Tibial nerve (tissue), 4 donors: ENCODE results near the gene MAP2. TPM values are rescaled to one million over a fixed set of nuclear protein-coding genes. Genes with fewer than 3 reads are reported as not detected.

ENCODE experiments used
- DNase-seq, 2 donors: peaks; one replicate each; pipeline ENCODE4 v3.0.0-alpha.2; 2019; ENCODE audit warnings: low spot score in 2 of 2
- H3K27ac ChIP-seq, 4 donors: fragments of 200-600 bp; sonication (generic) in 3 of 4; one replicate each; pipeline ENCODE4 v1.5.1; 2017 to 2019; ENCODE audit warnings: mild to moderate bottlenecking in 1 of 4
- H3K27me3 ChIP-seq, 2 donors: fragments of 200-600 bp; sonication (generic) in 1 of 2; one replicate each; pipeline versions ENCODE4 v1.5.1 to v1.6.0; 2017 to 2019
- H3K36me3 ChIP-seq, 3 donors: fragments of 200-600 bp; sonication (generic); one replicate each; pipeline ENCODE4 v1.5.1; 2018 to 2019
- H3K4me1 ChIP-seq, 4 donors: fragments of 200-600 bp; sonication (generic) in 3 of 4; one replicate each; pipeline ENCODE4 v1.5.1; 2017 to 2019
- H3K4me3 ChIP-seq, 4 donors: fragments of 200-600 bp; sonication (generic) in 3 of 4; one replicate each; pipeline ENCODE4 v1.5.1; 2017 to 2019; ENCODE audit warnings: mild to moderate bottlenecking in 1 of 4, moderate library complexity in 1 of 4
- H3K9me3 ChIP-seq, 4 donors: fragments of 200-600 bp; sonication (generic) in 3 of 4; one replicate each; pipeline ENCODE4 v1.5.1; 2017 to 2019
- EP300 ChIP-seq, 2 donors: sonication (generic); formaldehyde crosslinking; IDR thresholded peaks; one replicate each; pipeline ENCODE4 v1.6.1; 2017; ENCODE audit warnings: antibody characterized with exemption in 2 of 2, mild to moderate bottlenecking in 1 of 2
- POLR2A ChIP-seq, 2 donors: fragments of 450-650 bp; IDR thresholded peaks; one replicate each; pipeline ENCODE4 v1.6.1; 2017; ENCODE audit warnings: antibody characterized with exemption in 2 of 2, mild to moderate bottlenecking in 2 of 2, moderate library complexity in 2 of 2
- WGBS, 2 donors: methylation state at CpG; one replicate each; pipeline ENCODE4 v1.1.5; 2018; 5-methylcytosine and 5-hydroxymethylcytosine counted together
- total RNA-seq, 4 donors: library from RNA; depleted of rRNA; stranded (reverse); fragments of >200 nt; gene quantifications; one replicate each; pipeline ENCODE4 v1.1.0, GENCODE V29; 2016
- TF ChIP-seq, protein P1 (sequence below), 5 experiments: fragments of 200-600 bp in 3 of 5; fragments of 450-650 bp in 2 of 5; sonication (generic) in 3 of 5; IDR thresholded peaks; one replicate each; pipeline ENCODE4 v1.5.1; 2016 to 2019; ENCODE audit warnings: antibody characterized with exemption in 5 of 5, mild to moderate bottlenecking in 3 of 5, moderate library complexity in 2 of 5

Gene MAP2
- total RNA-seq, 4 donors from 2014 or later, result 14.7 to 31.7 (median 21.3) TPM

DNA sequence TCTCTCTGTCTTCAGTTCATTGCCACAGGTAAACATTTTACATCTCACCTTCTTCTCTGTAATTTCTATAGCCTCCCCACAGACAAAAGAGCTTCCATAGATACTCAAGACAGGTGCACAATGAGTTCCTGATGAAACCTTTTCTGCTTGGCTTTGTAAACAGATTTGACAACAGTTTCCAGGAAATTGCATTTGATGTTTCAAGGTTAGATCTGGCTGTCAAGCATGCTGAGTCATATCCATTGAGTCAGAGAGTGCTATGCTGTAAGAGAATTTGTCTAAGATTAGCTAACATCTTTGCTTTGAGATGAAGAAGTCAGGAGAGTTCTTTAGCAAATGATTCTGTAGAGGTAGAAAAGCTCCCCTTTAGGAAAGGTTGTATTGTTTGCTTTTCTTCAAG lies 40.6 kb upstream of the MAP2 start:
- Histone ChIP-seq H3K36me3 (no peaks in the 10 kb centered on the region), H3K27ac (no peak overlapping the region), H3K4me3 (no peak overlapping the region), H3K9me3 (no peaks in the 10 kb centered on the region), H3K27me3 (no peaks in the 10 kb centered on the region), H3K4me1 (no peaks in the 10 kb centered on the region)
- no peak for TF ChIP-seq EP300 (IDR thresholded peaks at IDR 0.05)
- TF ChIP-seq, protein P1, sequence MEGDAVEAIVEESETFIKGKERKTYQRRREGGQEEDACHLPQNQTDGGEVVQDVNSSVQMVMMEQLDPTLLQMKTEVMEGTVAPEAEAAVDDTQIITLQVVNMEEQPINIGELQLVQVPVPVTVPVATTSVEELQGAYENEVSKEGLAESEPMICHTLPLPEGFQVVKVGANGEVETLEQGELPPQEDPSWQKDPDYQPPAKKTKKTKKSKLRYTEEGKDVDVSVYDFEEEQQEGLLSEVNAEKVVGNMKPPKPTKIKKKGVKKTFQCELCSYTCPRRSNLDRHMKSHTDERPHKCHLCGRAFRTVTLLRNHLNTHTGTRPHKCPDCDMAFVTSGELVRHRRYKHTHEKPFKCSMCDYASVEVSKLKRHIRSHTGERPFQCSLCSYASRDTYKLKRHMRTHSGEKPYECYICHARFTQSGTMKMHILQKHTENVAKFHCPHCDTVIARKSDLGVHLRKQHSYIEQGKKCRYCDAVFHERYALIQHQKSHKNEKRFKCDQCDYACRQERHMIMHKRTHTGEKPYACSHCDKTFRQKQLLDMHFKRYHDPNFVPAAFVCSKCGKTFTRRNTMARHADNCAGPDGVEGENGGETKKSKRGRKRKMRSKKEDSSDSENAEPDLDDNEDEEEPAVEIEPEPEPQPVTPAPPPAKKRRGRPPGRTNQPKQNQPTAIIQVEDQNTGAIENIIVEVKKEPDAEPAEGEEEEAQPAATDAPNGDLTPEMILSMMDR (IDR thresholded peaks at IDR 0.05), result no peak
- no peak for TF ChIP-seq POLR2A (IDR thresholded peaks at IDR 0.05)
- DNase-seq, result no peak

DNA sequence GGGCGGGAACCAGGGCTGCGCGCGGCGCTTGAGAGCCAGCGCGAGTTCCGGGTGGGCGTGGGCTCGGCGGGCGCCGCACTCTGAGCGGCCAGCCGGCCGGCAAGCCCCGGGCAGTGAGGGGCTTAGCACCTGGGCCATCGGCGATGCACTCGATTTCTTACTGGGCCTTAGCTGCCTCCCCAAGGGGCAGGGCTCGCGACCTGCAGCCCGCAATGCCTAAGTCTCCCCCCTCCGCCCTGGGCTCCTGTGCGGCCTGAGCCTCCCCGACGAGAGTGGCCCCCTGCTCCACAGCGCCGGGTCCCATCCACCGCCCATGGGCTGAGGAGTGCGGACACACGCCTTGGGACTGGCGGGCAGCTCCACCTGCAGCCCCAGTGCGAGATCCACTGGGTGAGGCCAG lies 36.5 kb upstream of the MAP2 start:
- H3K27ac ChIP-seq, result no peak overlapping the region
- H3K4me3 ChIP-seq, result no peak overlapping the region
- no peaks in the 10 kb centered on the region for H3K36me3 ChIP-seq
- peaks cover 0 to 9% (median 0%) of the 10 kb centered on the region in 4 donors for H3K4me1 ChIP-seq
- no peak for DNase-seq
- H3K9me3 ChIP-seq, result no peaks in the 10 kb centered on the region
- H3K27me3 ChIP-seq, result no peaks in the 10 kb centered on the region
- TF ChIP-seq POLR2A (IDR thresholded peaks at IDR 0.05), result no peak
- TF ChIP-seq, protein P1 (IDR thresholded peaks at IDR 0.05), result no peak
- no peak for TF ChIP-seq EP300 (IDR thresholded peaks at IDR 0.05)
- 93 to 98% methylated on average over 23 to 33 of the region's 34 CpGs for WGBS, 2 donors

DNA sequence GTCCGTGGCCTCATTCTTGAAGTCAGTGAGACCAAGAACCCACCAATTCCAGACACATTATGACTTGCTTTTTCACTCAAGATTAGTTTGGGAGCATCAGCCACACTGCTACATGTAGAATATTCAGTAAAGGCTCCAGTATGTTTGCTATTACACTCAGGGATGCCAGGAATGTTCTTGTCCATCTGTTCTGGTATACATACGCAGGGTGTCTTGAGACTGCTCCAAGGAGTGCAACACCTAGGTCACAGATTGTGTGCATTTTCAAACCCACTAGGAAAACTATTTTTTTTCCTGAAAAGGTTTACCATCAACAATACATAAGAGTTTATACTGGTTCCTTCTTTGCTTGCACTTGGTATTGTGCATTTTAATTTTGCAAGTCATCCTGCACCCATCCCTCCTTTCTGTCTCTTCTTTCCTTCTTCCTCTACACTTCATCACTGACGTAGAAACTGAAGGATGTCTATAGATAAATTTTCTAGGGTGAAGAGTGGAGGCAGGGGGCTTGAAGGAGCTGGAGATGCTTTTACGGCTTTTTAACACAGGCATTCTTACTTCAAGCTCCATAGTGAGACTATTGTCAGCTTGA lies 35.3 kb upstream of the MAP2 start:
- H3K9me3 ChIP-seq, result no peaks in the 10 kb centered on the region
- no peak overlapping the region for H3K27ac ChIP-seq
- TF ChIP-seq, protein P1 (IDR thresholded peaks at IDR 0.05), result no peak
- TF ChIP-seq EP300 (IDR thresholded peaks at IDR 0.05) (no peak), POLR2A (IDR thresholded peaks at IDR 0.05) (no peak)
- DNase-seq, result no peak
- no peaks in the 10 kb centered on the region for H3K36me3 ChIP-seq
- H3K4me3 ChIP-seq, result no peak overlapping the region
- H3K4me1 ChIP-seq, result peaks cover 0 to 10% (median 0%) of the 10 kb centered on the region in 4 donors
- no peaks in the 10 kb centered on the region for H3K27me3 ChIP-seq
- WGBS, 2 donors, result 62 to 67% methylated on average over 4 of the region's 4 CpGs

DNA sequence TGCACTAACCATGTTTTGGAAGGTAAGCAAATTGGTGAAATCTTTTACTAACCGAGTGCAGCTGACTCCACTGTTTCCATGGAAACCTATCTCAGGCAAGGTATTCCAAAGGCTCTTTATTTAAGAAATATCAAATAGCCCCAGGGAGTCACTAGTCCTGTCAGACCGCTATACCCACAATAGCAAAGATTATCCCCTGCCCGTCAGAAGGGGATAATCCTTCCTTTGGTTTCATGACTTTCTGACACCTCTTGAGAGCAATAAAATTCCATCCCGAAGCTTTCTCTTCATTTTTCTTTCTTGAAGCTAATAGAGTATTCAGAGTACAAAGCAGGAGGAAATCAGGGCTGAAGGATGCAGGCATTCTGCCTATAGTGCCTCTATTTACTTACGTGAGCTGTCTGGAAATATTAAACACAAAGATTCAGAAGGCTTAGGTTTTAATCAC lies 34.7 kb upstream of the MAP2 start:
- H3K4me1 ChIP-seq, result peaks cover 0 to 10% (median 0%) of the 10 kb centered on the region in 4 donors
- no peak for TF ChIP-seq POLR2A (IDR thresholded peaks at IDR 0.05)
- TF ChIP-seq, protein P1 (IDR thresholded peaks at IDR 0.05), result no peak
- TF ChIP-seq EP300 (IDR thresholded peaks at IDR 0.05), result no peak
- no peak overlapping the region for H3K4me3 ChIP-seq
- H3K27ac ChIP-seq, result no peak overlapping the region
- 33 to 34% methylated on average over 5 of the region's 5 CpGs for WGBS, 2 donors
- no peak for DNase-seq
- no peaks in the 10 kb centered on the region for H3K9me3 ChIP-seq
- H3K27me3 ChIP-seq, result no peaks in the 10 kb centered on the region
- no peaks in the 10 kb centered on the region for H3K36me3 ChIP-seq

DNA sequence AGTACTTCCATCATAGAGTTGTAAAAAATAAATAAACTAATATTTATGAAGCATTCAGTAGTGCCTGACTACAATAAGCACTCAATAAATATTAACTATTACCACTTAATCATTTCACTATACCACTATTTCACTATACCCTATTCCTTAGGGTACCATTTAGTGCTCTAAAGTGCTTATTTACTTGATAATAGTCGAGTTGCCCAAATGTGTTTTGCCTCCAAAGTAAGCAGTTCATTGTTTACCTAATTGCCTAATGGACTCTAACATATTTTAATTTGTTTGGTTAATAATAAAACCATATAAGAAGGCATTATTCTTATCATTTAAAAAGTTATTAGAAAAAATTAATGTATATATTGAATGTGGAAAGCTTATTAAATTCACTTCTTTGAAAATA lies 33.0 kb upstream of the MAP2 start:
- WGBS, 2 donors, result 49 to 68% methylated on average over 1 of the region's 1 CpG
- no peak overlapping the region for H3K4me3 ChIP-seq
- no peak for TF ChIP-seq EP300 (IDR thresholded peaks at IDR 0.05)
- TF ChIP-seq, protein P1 (IDR thresholded peaks at IDR 0.05), result no peak
- no peak for TF ChIP-seq POLR2A (IDR thresholded peaks at IDR 0.05)
- H3K36me3 ChIP-seq, result no peaks in the 10 kb centered on the region
- DNase-seq, result no peak
- H3K9me3 ChIP-seq, result no peaks in the 10 kb centered on the region
- no peaks in the 10 kb centered on the region for H3K27me3 ChIP-seq
- peaks cover 0 to 10% (median 0%) of the 10 kb centered on the region in 4 donors for H3K4me1 ChIP-seq
- H3K27ac ChIP-seq, result no peak overlapping the region
